Measurements from ENCODE around the gene MAGOH.

MAGOH gene

GRCh38 chr1:53276153-53276901, 38.0 kb upstream of the MAGOH start:
- TF ChIP-seq CTCF (IDR thresholded peaks at IDR 0.05; ENCODE audit: borderline replicate concordance, control extremely low read depth, extremely low read depth, insufficient read depth, missing control alignments): no peak
- peak; percentile 29 for DNase-seq (ENCODE audit: low spot score)
- in situ Hi-C loops (cut with MboI; ENCODE audit: low sequenced_read_pairs, unreplicated experiment): loop anchor here (5.0 kb wide), 1 partner anchor 116 kb away; no protein-coding TSS in a partner anchor

GRCh38 chr1:53275566-53275965, 37.2 kb upstream of the MAGOH start:
- TF ChIP-seq CTCF (IDR thresholded peaks at IDR 0.05; ENCODE audit: borderline replicate concordance, control extremely low read depth, extremely low read depth, insufficient read depth, missing control alignments): no peak
- peak; percentile 14 for DNase-seq (ENCODE audit: low spot score)
- in situ Hi-C loops (cut with MboI; ENCODE audit: low sequenced_read_pairs, unreplicated experiment): loop anchor here (5.0 kb wide), 1 partner anchor 117 kb away; no protein-coding TSS in a partner anchor

- no peak for TF ChIP-seq CTCF (IDR thresholded peaks at IDR 0.05; ENCODE audit: borderline replicate concordance, control extremely low read depth, extremely low read depth, insufficient read depth, missing control alignments)
- no peak for DNase-seq (ENCODE audit: low spot score)
- in situ Hi-C loops (cut with MboI; ENCODE audit: low sequenced_read_pairs, unreplicated experiment): loop anchor here (5.0 kb wide), 1 partner anchor 118 kb away; no protein-coding TSS in a partner anchor
These were observed 36.3 kb upstream of the MAGOH start for GRCh38 chr1:53274541-53275185.

- no peak for TF ChIP-seq CTCF (IDR thresholded peaks at IDR 0.05; ENCODE audit: borderline replicate concordance, control extremely low read depth, extremely low read depth, insufficient read depth, missing control alignments)
- in situ Hi-C loops (cut with MboI; ENCODE audit: low sequenced_read_pairs, unreplicated experiment): no loop called here
- DNase-seq (ENCODE audit: low spot score): no peak
These were observed 35.7 kb upstream of the MAGOH start for GRCh38 chr1:53274026-53274425.

- no peak for DNase-seq (ENCODE audit: low spot score)
- no peak for TF ChIP-seq CTCF (IDR thresholded peaks at IDR 0.05; ENCODE audit: borderline replicate concordance, control extremely low read depth, extremely low read depth, insufficient read depth, missing control alignments)
- in situ Hi-C loops (cut with MboI; ENCODE audit: low sequenced_read_pairs, unreplicated experiment): no loop called here
These were observed 35.2 kb upstream of the MAGOH start for GRCh38 chr1:53273526-53273925.

GRCh38 chr1:53272349-53272748, 34.0 kb upstream of the MAGOH start:
- in situ Hi-C loops (cut with MboI; ENCODE audit: low sequenced_read_pairs, unreplicated experiment): no loop called here
- no peak for DNase-seq (ENCODE audit: low spot score)
- TF ChIP-seq CTCF (IDR thresholded peaks at IDR 0.05; ENCODE audit: borderline replicate concordance, control extremely low read depth, extremely low read depth, insufficient read depth, missing control alignments): no peak

All from GM13976 (cell line).